Measurements from ENCODE around the gene C4orf36.

C4orf36 gene

DNA sequence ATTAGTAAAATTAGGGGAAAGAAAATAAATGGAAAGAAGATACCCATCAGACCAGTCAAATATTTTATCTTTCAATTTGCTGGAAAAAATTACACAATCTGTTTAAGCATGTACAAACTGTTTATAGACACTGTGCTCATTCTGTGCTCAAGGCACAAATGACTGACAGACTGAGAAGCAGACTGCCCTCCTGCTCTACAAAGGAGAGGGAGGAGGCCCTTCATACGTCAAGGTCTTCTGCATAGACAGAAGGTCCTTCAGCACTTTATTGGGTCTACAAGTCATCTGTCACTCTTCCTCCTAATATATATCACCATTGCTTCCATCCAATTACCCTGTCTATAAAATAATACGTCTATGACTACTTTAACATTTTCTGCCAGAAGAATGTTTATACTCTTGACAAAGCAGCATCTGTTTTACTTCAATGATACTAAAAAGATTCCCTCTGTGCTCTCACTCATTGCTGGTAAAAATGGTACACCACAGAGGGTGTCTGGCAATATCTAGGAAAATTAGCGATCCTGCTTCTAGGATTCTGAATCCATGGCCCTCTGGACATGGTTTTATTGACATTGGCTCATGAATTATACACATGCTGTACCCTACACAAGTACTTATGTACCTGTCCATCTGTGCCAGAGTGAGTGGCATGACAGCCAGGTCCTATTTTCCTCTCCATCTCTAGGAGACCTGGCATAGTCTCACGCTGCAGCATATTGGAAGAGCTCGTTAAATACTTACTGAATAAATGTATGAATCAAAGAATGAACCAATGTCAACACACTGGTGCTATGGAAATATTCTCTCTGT, 54.3 kb downstream of the C4orf36 start:
- no peak for DNase-seq (ENCODE audit: low spot score)
- TF ChIP-seq, protein P1, sequence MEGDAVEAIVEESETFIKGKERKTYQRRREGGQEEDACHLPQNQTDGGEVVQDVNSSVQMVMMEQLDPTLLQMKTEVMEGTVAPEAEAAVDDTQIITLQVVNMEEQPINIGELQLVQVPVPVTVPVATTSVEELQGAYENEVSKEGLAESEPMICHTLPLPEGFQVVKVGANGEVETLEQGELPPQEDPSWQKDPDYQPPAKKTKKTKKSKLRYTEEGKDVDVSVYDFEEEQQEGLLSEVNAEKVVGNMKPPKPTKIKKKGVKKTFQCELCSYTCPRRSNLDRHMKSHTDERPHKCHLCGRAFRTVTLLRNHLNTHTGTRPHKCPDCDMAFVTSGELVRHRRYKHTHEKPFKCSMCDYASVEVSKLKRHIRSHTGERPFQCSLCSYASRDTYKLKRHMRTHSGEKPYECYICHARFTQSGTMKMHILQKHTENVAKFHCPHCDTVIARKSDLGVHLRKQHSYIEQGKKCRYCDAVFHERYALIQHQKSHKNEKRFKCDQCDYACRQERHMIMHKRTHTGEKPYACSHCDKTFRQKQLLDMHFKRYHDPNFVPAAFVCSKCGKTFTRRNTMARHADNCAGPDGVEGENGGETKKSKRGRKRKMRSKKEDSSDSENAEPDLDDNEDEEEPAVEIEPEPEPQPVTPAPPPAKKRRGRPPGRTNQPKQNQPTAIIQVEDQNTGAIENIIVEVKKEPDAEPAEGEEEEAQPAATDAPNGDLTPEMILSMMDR (IDR thresholded peaks at IDR 0.05; ENCODE audit: extremely low read depth, insufficient read depth, missing control alignments), result no peak
- in situ Hi-C loops (cut with MboI; ENCODE audit: low pct_unique_long_range_greater_than_20kb, low sequenced_read_pairs, unreplicated experiment), result no loop called here

DNA sequence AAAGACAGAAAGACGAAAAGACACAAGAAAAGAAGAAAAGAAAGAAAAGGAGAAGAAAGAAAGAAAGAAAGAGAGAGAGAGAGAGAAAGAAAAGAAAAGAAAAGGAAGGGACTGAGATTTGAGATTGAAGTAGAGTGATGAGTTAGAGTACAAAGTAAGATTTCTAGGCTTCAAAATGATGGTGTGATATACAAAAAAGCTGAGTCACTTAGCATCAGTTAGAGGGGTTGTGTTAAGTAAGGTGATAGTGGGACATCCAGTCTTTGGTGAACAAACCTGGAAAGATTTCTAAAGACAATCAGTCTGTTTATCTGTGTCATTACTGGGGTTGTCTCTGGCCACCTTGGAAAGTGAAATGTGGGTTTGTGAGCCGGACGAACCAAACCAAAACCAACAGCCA, 56.5 kb downstream of the C4orf36 start:
- TF ChIP-seq, protein P1 (IDR thresholded peaks at IDR 0.05; ENCODE audit: extremely low read depth, insufficient read depth, missing control alignments), result no peak
- in situ Hi-C loops (cut with MboI; ENCODE audit: low pct_unique_long_range_greater_than_20kb, low sequenced_read_pairs, unreplicated experiment), result no loop called here
- no peak for DNase-seq (ENCODE audit: low spot score)

DNA sequence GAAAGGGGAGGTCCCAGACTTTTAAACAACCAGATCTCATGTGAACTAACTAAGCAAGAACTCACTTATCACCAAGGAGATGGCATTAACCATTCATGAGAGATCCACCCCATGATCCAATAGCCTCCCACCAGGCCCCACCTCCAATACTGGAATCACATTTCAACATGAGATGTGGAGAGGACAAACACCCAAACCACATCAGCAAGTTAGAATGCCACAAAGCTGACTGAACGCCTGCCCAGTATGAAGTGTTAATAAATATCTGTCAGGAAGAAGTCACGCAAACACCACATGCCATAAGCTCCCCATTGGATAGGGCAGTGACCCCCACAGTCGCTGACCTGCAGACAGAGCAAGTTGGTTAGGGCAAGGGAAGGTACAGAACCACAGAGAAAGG, 57.3 kb downstream of the C4orf36 start:
- no peak for DNase-seq (ENCODE audit: low spot score)
- in situ Hi-C loops (cut with MboI; ENCODE audit: low pct_unique_long_range_greater_than_20kb, low sequenced_read_pairs, unreplicated experiment), result no loop called here
- TF ChIP-seq, protein P1 (IDR thresholded peaks at IDR 0.05; ENCODE audit: extremely low read depth, insufficient read depth, missing control alignments), result no peak

DNA sequence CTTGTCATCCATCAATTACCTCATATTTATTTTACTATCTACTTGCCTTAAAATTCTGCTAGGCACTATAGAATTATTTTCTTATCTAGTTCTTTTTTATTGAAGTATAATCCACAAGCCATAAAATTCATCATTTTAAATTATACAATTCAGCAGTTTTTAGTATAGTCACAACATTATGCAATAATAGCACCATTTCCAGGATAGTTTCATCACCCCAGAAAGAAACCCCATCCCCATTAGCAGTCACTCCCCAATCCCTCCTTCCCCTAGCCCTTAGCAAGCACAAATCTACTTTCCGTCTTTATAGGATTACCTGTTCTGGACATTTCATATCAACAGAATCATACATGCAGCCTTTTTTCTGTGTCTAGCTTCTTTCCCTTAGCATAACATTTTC, 58.6 kb downstream of the C4orf36 start:
- in situ Hi-C loops (cut with MboI; ENCODE audit: low pct_unique_long_range_greater_than_20kb, low sequenced_read_pairs, unreplicated experiment), result no loop called here
- DNase-seq (ENCODE audit: low spot score), result no peak
- TF ChIP-seq, protein P1 (IDR thresholded peaks at IDR 0.05; ENCODE audit: extremely low read depth, insufficient read depth, missing control alignments), result no peak

DNA sequence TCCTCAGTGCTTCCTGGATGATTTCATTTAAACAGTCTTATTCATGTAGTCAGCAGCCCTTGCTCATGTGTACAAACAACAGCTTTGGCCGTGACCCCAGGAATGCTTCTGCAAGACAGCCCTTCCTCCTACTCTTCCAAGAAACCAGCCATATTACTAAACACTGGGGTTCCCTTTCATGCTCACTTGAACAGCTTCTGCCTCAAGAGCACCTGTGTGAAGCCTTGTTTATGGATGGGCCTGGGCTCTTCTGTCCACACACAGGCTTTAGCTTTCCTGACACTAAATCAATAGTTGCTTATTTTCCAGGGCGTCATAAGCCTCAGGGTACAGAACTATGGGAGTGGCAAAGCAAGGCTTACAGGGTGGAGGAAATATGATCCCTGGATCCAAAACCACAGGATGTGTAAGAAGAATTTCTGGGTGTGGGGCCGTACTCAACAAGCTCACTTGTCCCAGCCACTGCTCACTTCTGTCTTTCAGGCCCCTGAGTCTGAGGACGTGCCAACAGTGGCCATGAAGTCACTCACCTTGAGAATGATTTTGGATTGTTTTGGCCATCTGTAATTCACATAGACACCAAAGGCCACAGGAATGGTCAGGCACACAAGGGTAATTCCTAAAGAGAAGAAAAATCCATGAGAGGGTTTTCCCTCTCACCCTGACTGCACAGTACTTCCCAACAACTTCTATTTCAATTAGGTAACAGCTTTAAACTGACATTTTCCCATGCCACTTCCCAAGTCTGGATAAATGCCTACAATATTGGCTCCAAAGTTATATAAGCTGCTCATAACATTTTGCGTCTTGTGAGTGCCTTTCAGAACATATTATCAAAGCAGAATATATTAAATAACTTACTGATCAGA, 60.7 kb downstream of the C4orf36 start:
- no peak for DNase-seq (ENCODE audit: low spot score)
- TF ChIP-seq, protein P1 (IDR thresholded peaks at IDR 0.05; ENCODE audit: extremely low read depth, insufficient read depth, missing control alignments), result no peak
- in situ Hi-C loops (cut with MboI; ENCODE audit: low pct_unique_long_range_greater_than_20kb, low sequenced_read_pairs, unreplicated experiment), result no loop called here

All from GM13977 (cell line).